Stimulated activated CD4-positive, alpha-beta T cell treated with anti-CD3 and anti-CD28 coated beads, Interleukin-15, amount 100 ng/mL, for 24 hours (primary cell): ENCODE measurements around the gene SPINK9.

Experiments used
- DNase-seq: peaks from one replicate; pipeline ENCODE4 v3.0.0-alpha.2; 2020

SPINK9 gene

GRCh38 chr5:148372166-148372725 lies 36.9 kb downstream of the SPINK9 start:
- DNase-seq = no peak

GRCh38 chr5:148372893-148373292 lies 37.5 kb downstream of the SPINK9 start:
- no peak for DNase-seq

- DNase-seq = peak; percentile 12
Observed at GRCh38 chr5:148374690-148375360, 39.5 kb downstream of the SPINK9 start.

GRCh38 chr5:148376198-148376597 lies 40.8 kb downstream of the SPINK9 start:
- no peak for DNase-seq

GRCh38 chr5:148378670-148379069 lies 43.3 kb downstream of the SPINK9 start:
- DNase-seq = no peak

GRCh38 chr5:148379340-148379739 lies 44.0 kb downstream of the SPINK9 start:
- DNase-seq = no peak

- DNase-seq = no peak
Observed at GRCh38 chr5:148381906-148382305, 46.5 kb downstream of the SPINK9 start.

- DNase-seq = no peak
Observed at GRCh38 chr5:148382961-148383360, 47.6 kb downstream of the SPINK9 start.

GRCh38 chr5:148383564-148384379 lies 48.4 kb downstream of the SPINK9 start, which contains the start of gene FBXO38:
Gene FBXO38, plus strand, starts transcription at chr5:148383958. Its CDS starts 10,819 bp downstream, at chr5:148394777.
- peak; percentile 96 for DNase-seq

GRCh38 chr5:148384380-148384737 lies 49.0 kb downstream of the SPINK9 start:
- DNase-seq = peak; percentile 15

GRCh38 chr5:148385094-148385493 lies 49.7 kb downstream of the SPINK9 start:
- no peak for DNase-seq

- no peak for DNase-seq
Observed at GRCh38 chr5:148386041-148386440, 50.7 kb downstream of the SPINK9 start.

GRCh38 chr5:148387325-148387724 lies 52.0 kb downstream of the SPINK9 start:
- DNase-seq = no peak

GRCh38 chr5:148388696-148389095 lies 53.3 kb downstream of the SPINK9 start:
- DNase-seq = no peak
